Bronchial epithelial cell (primary cell): ENCODE data around the gene YAF2. TPM values are rescaled to one million over a fixed set of nuclear protein-coding genes. Genes with fewer than 3 reads are reported as not detected.
A peak's percentile ranks its signal among the peaks of the same experiment; 100 is the strongest.

Source experiments
- DNase-seq: peaks from one replicate; pipeline ENCODE4 v3.0.0-alpha.2; 2010; ENCODE audit warnings: low read depth
- FAIRE-seq: peaks from 2 replicates; lab custom pipeline; 2011; peaks lifted over from hg19 to GRCh38; lab: Jason Lieb, UNC
- H3K27me3 ChIP-seq: 2 replicates; pipeline ENCODE4 v1.5.1; 2011; ENCODE audit warnings: low read length; ENCODE audit not compliant: control insufficient read depth, insufficient read depth
- H3K36me3 ChIP-seq: 2 replicates; pipeline ENCODE4 v1.5.1; 2011; ENCODE audit warnings: low read length; ENCODE audit not compliant: control insufficient read depth, insufficient read depth
- H3K4me3 ChIP-seq: 2 replicates; pipeline ENCODE4 v1.5.1; 2011; ENCODE audit warnings: mild to moderate bottlenecking, low read depth, low read length, control low read depth
- total RNA-seq: library from RNA; depleted of rRNA; stranded (reverse); fragments of >200 nt; gene quantifications from 2 replicates; pipeline ENCODE4 v1.2.1, GENCODE V29; 2014
- TF ChIP-seq, protein P1 (sequence below): IDR thresholded peaks from 2 replicates; pipeline ENCODE4 v1.5.1; 2011; ENCODE audit warnings: mild to moderate bottlenecking, moderate library complexity, low read length, control low read depth, inconsistent platforms; ENCODE audit not compliant: insufficient read depth, severe bottlenecking

Gene YAF2
- total RNA-seq, 1 donor from 2014 or later = 14.2 TPM

DNA sequence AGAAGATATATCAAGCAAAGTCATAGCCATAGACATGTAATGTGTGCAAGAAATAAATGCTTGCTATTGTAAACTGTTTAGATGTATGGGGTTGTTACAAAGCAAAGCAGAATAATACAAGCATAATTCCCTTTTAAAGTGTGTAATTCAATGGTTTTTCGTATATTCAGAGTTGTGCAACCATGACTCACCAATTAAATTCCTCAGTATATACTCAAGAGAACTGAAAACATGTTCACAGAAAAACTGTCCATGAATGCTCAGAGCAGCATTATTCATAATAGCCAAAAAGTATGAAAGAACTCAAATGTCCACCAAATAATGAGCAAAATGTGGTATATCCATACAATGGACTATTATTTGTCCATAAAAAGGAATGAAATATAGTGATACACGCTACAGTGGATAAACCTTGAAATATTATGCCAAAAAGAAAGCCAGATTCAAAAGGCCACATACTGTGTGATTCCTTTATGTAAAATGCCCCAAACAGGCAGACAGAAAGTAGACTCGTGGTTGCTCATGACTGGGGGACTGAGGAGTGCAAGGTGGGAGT, 102.7 kb downstream of the YAF2 start:
- Histone ChIP-seq H3K36me3 (no peaks in the 10 kb centered on the region), H3K4me3 (no peak overlapping the region), H3K27me3 (no peaks in the 10 kb centered on the region)
- DNase-seq (peak; percentile 82), FAIRE-seq (no peak)
- TF ChIP-seq, protein P1, sequence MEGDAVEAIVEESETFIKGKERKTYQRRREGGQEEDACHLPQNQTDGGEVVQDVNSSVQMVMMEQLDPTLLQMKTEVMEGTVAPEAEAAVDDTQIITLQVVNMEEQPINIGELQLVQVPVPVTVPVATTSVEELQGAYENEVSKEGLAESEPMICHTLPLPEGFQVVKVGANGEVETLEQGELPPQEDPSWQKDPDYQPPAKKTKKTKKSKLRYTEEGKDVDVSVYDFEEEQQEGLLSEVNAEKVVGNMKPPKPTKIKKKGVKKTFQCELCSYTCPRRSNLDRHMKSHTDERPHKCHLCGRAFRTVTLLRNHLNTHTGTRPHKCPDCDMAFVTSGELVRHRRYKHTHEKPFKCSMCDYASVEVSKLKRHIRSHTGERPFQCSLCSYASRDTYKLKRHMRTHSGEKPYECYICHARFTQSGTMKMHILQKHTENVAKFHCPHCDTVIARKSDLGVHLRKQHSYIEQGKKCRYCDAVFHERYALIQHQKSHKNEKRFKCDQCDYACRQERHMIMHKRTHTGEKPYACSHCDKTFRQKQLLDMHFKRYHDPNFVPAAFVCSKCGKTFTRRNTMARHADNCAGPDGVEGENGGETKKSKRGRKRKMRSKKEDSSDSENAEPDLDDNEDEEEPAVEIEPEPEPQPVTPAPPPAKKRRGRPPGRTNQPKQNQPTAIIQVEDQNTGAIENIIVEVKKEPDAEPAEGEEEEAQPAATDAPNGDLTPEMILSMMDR = no peak

DNA sequence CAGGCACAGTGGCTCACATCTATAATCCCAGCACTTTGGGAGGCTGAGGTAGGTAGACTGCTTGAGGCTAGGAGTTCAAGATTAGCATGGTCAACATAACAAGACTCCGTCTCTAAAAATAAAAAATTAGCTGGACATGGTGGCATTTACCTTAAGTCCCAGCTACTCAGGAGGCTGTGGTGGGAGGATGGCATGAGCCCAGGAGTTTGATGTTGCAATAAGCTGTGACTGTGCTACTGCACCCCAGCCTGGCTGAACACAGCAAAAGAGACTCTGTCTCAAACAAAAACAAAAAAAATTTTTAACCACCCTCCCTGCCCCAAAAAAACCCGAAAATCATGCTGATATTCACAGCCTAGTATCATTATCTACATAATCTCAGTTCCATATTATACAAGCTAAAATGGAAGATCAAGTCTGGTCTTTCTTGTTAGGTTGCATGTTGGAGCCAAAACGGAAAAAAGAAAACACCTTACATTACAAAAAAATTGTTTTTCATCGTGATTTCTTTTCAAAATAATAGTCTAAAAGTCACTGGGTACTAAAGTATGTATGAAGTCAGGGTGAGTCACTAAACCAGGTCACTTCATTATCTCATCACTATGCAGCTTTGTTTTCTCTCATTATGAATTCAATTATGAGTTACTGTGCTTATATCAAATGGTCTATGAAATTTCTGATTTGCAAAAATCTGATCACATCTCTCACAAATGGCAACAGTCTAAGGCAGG, 107.2 kb downstream of the YAF2 start:
- DNase-seq (peak; percentile 74), FAIRE-seq (no peak)
- Histone ChIP-seq H3K36me3 (no peaks in the 10 kb centered on the region), H3K4me3 (no peak overlapping the region), H3K27me3 (no peaks in the 10 kb centered on the region)
- TF ChIP-seq, protein P1 = no peak

DNA sequence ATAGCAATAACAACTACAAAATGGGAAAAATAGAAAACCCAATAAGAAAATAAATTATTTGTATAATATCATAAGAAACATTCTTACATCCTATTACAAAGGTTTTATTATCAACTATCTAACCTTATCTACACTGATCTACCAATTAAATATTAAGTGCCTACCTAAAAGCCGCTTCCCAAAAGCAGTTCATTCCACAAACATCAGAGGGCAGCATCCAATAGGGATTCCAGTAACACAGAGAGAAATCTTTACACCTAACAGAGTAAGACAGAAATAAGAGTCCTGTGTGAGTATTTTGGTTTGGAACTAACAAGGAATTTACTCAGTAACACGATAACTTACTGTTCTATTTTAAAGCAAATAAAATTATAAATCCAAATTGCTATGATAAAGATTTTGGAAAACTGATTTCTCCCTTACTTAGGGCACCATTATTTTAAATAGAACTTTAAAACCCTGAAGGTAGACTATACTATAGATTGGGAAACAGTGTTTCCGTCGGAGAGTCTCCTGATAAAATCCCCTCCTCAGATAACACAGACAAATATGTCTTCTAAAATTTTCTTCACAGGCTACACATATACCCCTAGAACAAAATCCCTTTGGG, 108.3 kb downstream of the YAF2 start:
- H3K27me3 ChIP-seq = no peaks in the 10 kb centered on the region
- H3K4me3 ChIP-seq = no peak overlapping the region
- DNase-seq (peak; percentile 76), FAIRE-seq (no peak)
- no peaks in the 10 kb centered on the region for H3K36me3 ChIP-seq
- TF ChIP-seq, protein P1 = peak; percentile 55

DNA sequence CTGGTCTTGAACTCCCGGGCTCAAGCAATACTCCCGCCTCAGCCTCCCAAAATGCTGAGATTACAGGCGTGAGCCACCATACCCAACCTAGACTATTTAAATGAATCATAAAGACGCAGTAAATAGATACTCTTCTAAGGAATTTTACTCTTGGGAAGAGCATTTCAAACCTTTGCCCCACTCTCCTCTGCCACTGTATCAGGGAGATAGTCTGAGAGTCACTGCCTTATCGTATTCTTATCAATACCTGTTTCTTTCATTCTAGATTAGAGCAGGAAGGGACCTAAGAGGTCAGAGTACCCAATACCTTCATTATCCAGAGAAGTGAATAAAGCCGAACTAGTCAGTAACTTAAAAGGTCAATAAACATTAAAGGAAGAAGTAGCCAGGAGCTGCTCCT, 109.2 kb downstream of the YAF2 start:
- no peak for FAIRE-seq

DNA sequence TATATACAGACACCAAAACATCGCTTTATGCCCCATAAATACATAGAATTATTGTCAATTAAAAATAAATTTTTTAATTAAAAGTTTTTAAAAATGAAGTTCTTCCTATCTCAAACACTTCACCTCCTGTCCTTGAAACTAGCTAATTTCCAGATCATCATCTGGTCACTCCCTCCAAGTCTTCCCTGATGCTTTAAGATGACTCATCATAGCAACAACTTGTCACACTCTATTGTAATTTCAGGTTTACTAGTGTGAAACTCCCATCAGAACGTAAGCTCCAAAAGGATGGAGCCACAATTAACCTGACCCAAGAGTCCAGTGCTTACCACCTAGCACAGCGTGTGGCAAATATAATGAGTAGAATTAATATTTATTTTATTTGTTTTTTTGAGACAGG, 109.7 kb downstream of the YAF2 start:
- Histone ChIP-seq H3K4me3 (no peak overlapping the region), H3K27me3 (no peaks in the 10 kb centered on the region), H3K36me3 (no peaks in the 10 kb centered on the region)
- FAIRE-seq (no peak), DNase-seq (peak; percentile 51)
- TF ChIP-seq, protein P1 = no peak

More for the DNA sequence above, 109.2 kb downstream of the YAF2 start:
- DNase-seq = no peak
- Histone ChIP-seq H3K4me3 (no peak overlapping the region), H3K36me3 (no peaks in the 10 kb centered on the region), H3K27me3 (no peaks in the 10 kb centered on the region)
- TF ChIP-seq, protein P1 = no peak
